GM18526 (cell line): Measurements from ENCODE around the gene PPP1R11.

Source experiments
- POLR2A ChIP-seq: IDR thresholded peaks from 3 replicates; pipeline ENCODE4 v1.6.1; 2011; ENCODE audit not compliant: insufficient read length; ENCODE audit errors: extremely low read depth

PPP1R11 gene

GRCh38 chr6:30075790-30076732 lies 9.1 kb downstream of the PPP1R11 start:
- TF ChIP-seq POLR2A = no peak

GRCh38 chr6:30077218-30077617 lies 10.2 kb downstream of the PPP1R11 start:
- no peak for TF ChIP-seq POLR2A

GRCh38 chr6:30087876-30088275 lies 20.9 kb downstream of the PPP1R11 start:
- TF ChIP-seq POLR2A = no peak

GRCh38 chr6:30091577-30092381 lies 24.8 kb downstream of the PPP1R11 start:
- no peak for TF ChIP-seq POLR2A

- TF ChIP-seq POLR2A = no peak
These were observed 26.0 kb downstream of the PPP1R11 start for GRCh38 chr6:30092852-30093543.

GRCh38 chr6:30093951-30094661 lies 27.1 kb downstream of the PPP1R11 start:
- no peak for TF ChIP-seq POLR2A

- no peak for TF ChIP-seq POLR2A
These were observed 29.8 kb downstream of the PPP1R11 start for GRCh38 chr6:30096829-30097228.

- TF ChIP-seq POLR2A = no peak
These were observed 31.1 kb downstream of the PPP1R11 start for GRCh38 chr6:30097902-30098768.

GRCh38 chr6:30100154-30100553 lies 33.2 kb downstream of the PPP1R11 start:
- TF ChIP-seq POLR2A = no peak

- no peak for TF ChIP-seq POLR2A
These were observed 33.8 kb downstream of the PPP1R11 start for GRCh38 chr6:30100585-30101443.

GRCh38 chr6:30101444-30102413 lies 34.7 kb downstream of the PPP1R11 start:
- no peak for TF ChIP-seq POLR2A

- no peak for TF ChIP-seq POLR2A
These were observed 35.5 kb downstream of the PPP1R11 start for GRCh38 chr6:30102414-30102969.
